H1 (cell line): ENCODE measurements around the gene HNRNPH2. TPM values are rescaled to one million over a fixed set of nuclear protein-coding genes. Genes with fewer than 3 reads are reported as not detected.

ENCODE experiments used
- CTCF ChIA-PET: fragments of 300-600 bp; sonication (Branson Sonifier 250); formaldehyde crosslinking; loops from one replicate; lab custom pipeline; 2021; ENCODE audit not compliant: partially characterized antibody; lab: Charles Lee
- POLR2A ChIA-PET: fragments of 300-600 bp; sonication (Branson Sonifier 250); formaldehyde crosslinking; loops from one replicate; lab custom pipeline; 2021; ENCODE audit warnings: inconsistent platforms; ENCODE audit not compliant: partially characterized antibody; lab: Charles Lee
- DNase-seq, 2 experiments: peaks; one replicate each; pipeline versions ENCODE4 v3.0.0 to v3.0.0-alpha.2; 2010 to 2022; ENCODE audit warnings: low spot score in 2 of 2, low read depth in 1 of 2, mixed read lengths in 1 of 2
- FAIRE-seq: peaks from 2 replicates; lab custom pipeline; 2011; peaks lifted over from hg19 to GRCh38; lab: Jason Lieb, UNC
- H2AFZ ChIP-seq: 2 replicates; pipeline ENCODE4 v1.8.1; 2012; ENCODE audit warnings: low read length, inconsistent platforms
- H2AK5ac ChIP-seq: 2 replicates; pipeline ENCODE4 v1.6.1; 2013; ENCODE audit warnings: low read depth, low read length
- H2BK120ac ChIP-seq: replicated peaks from 2 replicates; pipeline ENCODE3; 2013; ENCODE audit warnings: low read depth, low read length, inconsistent platforms
- H2BK12ac ChIP-seq: 2 replicates; pipeline ENCODE4 v1.6.1; 2013; ENCODE audit warnings: low read depth, low read length
- H2BK15ac ChIP-seq: 2 replicates; pipeline ENCODE4 v1.6.1; 2013; ENCODE audit warnings: low read length
- H2BK20ac ChIP-seq: 2 replicates; pipeline ENCODE4 v1.6.1; 2013; ENCODE audit warnings: low read length
- H2BK5ac ChIP-seq: 2 replicates; pipeline ENCODE4 v1.6.1; 2013; ENCODE audit warnings: low read depth, low read length
- H3K14ac ChIP-seq: 2 replicates; pipeline ENCODE4 v1.6.1; 2013; ENCODE audit warnings: inconsistent platforms; ENCODE audit not compliant: insufficient read length
- H3K18ac ChIP-seq: 2 replicates; pipeline ENCODE4 v1.6.1; 2013; ENCODE audit warnings: low read length; ENCODE audit errors: extremely low read depth
- H3K23ac ChIP-seq: 2 replicates; pipeline ENCODE4 v1.6.1; 2013; ENCODE audit warnings: inconsistent platforms; ENCODE audit not compliant: insufficient read length
- H3K23me2 ChIP-seq: 2 replicates; pipeline ENCODE4 v1.6.1; 2013; ENCODE audit warnings: low read depth, low read length
- H3K27ac ChIP-seq: 2 replicates; pipeline ENCODE4 v1.6.1; 2011; ENCODE audit warnings: low read depth, low read length, inconsistent platforms
- H3K27me3 ChIP-seq, 4 experiments: replicated peaks in 1 of 4; 1 replicate in 1 of 4; 2 replicates in 3 of 4; pipeline versions ENCODE4 v1.6.1 to v1.8.1; 2011 to 2013; ENCODE audit warnings: low read length in 3 of 4, mild to moderate bottlenecking in 3 of 4, inconsistent platforms in 2 of 4, mixed read lengths in 2 of 4, moderate library complexity in 1 of 4; ENCODE audit not compliant: control insufficient read depth in 3 of 4, insufficient read depth in 3 of 4; ENCODE audit errors: extremely low read depth in 1 of 4
- H3K36me3 ChIP-seq, 4 experiments: 2 replicates each; pipeline versions ENCODE4 v1.6.1 to v1.8.1; 2011 to 2013; ENCODE audit warnings: mild to moderate bottlenecking in 4 of 4, low read length in 3 of 4, moderate library complexity in 2 of 4, control low read depth in 1 of 4, inconsistent platforms in 1 of 4; ENCODE audit not compliant: insufficient read depth in 4 of 4, control insufficient read depth in 2 of 4
- H3K4ac ChIP-seq: replicated peaks from 2 replicates; pipeline ENCODE3; 2013; ENCODE audit warnings: low read length, low read depth, mixed read lengths, inconsistent platforms; ENCODE audit not compliant: insufficient read length
- H3K4me1 ChIP-seq, 4 experiments: replicated peaks in 1 of 4; 1 replicate in 1 of 4; 2 replicates in 3 of 4; pipeline versions ENCODE4 v1.6.1 to v1.8.1; 2011 to 2013; ENCODE audit warnings: low read length in 3 of 4, inconsistent platforms in 2 of 4, mixed read lengths in 1 of 4; ENCODE audit not compliant: insufficient read depth in 4 of 4, control insufficient read depth in 3 of 4
- H3K4me2 ChIP-seq, 2 experiments: 2 replicates each; pipeline versions ENCODE4 v1.6.1 to v1.8.1; 2011 to 2013; ENCODE audit warnings: low read depth in 2 of 2, low read length in 2 of 2, control low read depth in 1 of 2, inconsistent platforms in 1 of 2, mild to moderate bottlenecking in 1 of 2; ENCODE audit not compliant: insufficient read depth in 1 of 2
- H3K4me3 ChIP-seq, 4 experiments: fragments of 200-600, 300-600 bp in 1 of 4; sonication (generic), shearing (Covaris generic), sonication (Bioruptor Twin) in 1 of 4; 2 replicates each; pipeline versions ENCODE4 v1.5.1 to v1.8.1; 2011 to 2016; ENCODE audit warnings: low read length in 4 of 4, low read depth in 3 of 4, control low read depth in 2 of 4, inconsistent platforms in 2 of 4, mild to moderate bottlenecking in 2 of 4, mixed read lengths in 1 of 4, moderate library complexity in 1 of 4; ENCODE audit not compliant: insufficient read depth in 2 of 4; ENCODE audit errors: extremely low read depth in 1 of 4
- H3K56ac ChIP-seq: replicated peaks from 2 replicates; pipeline ENCODE3; 2013; ENCODE audit warnings: low read depth, mild to moderate bottlenecking, mixed read lengths, low read length, inconsistent platforms; ENCODE audit not compliant: insufficient read length
- H3K79me1 ChIP-seq: 2 replicates; pipeline ENCODE4 v1.6.1; 2013; ENCODE audit warnings: low read depth, low read length, control low read depth
- H3K79me2 ChIP-seq, 2 experiments: 2 replicates each; pipeline versions ENCODE4 v1.6.1 to v1.8.1; 2012 to 2013; ENCODE audit warnings: low read length in 2 of 2, mild to moderate bottlenecking in 2 of 2, inconsistent platforms in 1 of 2; ENCODE audit not compliant: insufficient read depth in 2 of 2, control insufficient read depth in 1 of 2
- H3K9ac ChIP-seq, 4 experiments: replicated peaks in 1 of 4; 1 replicate in 1 of 4; 2 replicates in 3 of 4; pipeline versions ENCODE4 v1.6.1 to v1.8.1; 2011 to 2013; ENCODE audit warnings: low read depth in 3 of 4, low read length in 3 of 4, control low read depth in 2 of 4, mild to moderate bottlenecking in 2 of 4, moderate library complexity in 2 of 4, inconsistent platforms in 1 of 4; ENCODE audit errors: extremely low read depth in 1 of 4
- H3K9me3 ChIP-seq, 2 experiments: 2 replicates each; pipeline versions ENCODE4 v1.6.1 to v1.8.1; 2012 to 2013; ENCODE audit warnings: mild to moderate bottlenecking in 2 of 2, moderate library complexity in 2 of 2, control low read depth in 1 of 2, inconsistent platforms in 1 of 2, low read depth in 1 of 2, low read length in 1 of 2, mixed read lengths in 1 of 2; ENCODE audit not compliant: insufficient read depth in 2 of 2
- H4K20me1 ChIP-seq, 2 experiments: replicated peaks in 1 of 2; 2 replicates each; pipeline versions ENCODE3 to v1.8.1; 2011 to 2013; ENCODE audit warnings: inconsistent platforms in 2 of 2, low read length in 2 of 2, mild to moderate bottlenecking in 1 of 2; ENCODE audit not compliant: insufficient read depth in 2 of 2, control insufficient read depth in 1 of 2
- H4K5ac ChIP-seq: 2 replicates; pipeline ENCODE4 v1.6.1; 2013; ENCODE audit warnings: low read length, low read depth, mixed read lengths, inconsistent platforms; ENCODE audit not compliant: insufficient read length
- H4K8ac ChIP-seq: 2 replicates; pipeline ENCODE4 v1.8.0; 2013; ENCODE audit warnings: mild to moderate bottlenecking, moderate library complexity, low read length, inconsistent platforms; ENCODE audit not compliant: insufficient read depth; ENCODE audit errors: extremely low read depth
- H4K91ac ChIP-seq: replicated peaks from 2 replicates; pipeline ENCODE3; 2013; ENCODE audit warnings: low read length, mixed read lengths, inconsistent platforms; ENCODE audit not compliant: insufficient read length
- EZH2 ChIP-seq: fragments of 200-600 bp; sonication (generic); IDR thresholded peaks from 2 replicates; pipeline ENCODE4 v1.7.1; 2012; ENCODE audit warnings: low read depth, mild to moderate bottlenecking, moderate library complexity, low read length, inconsistent platforms; ENCODE audit not compliant: severe bottlenecking
- WGBS, 2 experiments: shearing (Covaris generic) in 1 of 2; methylation state at CpG; one replicate each; pipeline versions ENCODE4 v1.1.6 to v1.1.7; 2013 to 2015; ENCODE audit warnings: low lambda C conversion rate in 2 of 2, mixed read lengths in 2 of 2, inconsistent platforms in 1 of 2, low coverage in 1 of 2, missing lambda C conversion rate in 1 of 2; ENCODE audit not compliant: insufficient replicate concordance in 2 of 2, insufficient coverage in 1 of 2, insufficient read length in 1 of 2; ENCODE audit errors: extremely low coverage in 1 of 2, missing lambda C conversion rate in 1 of 2; 5-methylcytosine and 5-hydroxymethylcytosine counted together
- polyA plus RNA-seq, 7 experiments: library from polyadenylated mRNA; depleted of rRNA in 3 of 7; stranded (reverse) in 5 of 7; unstranded in 2 of 7; fragments of >200 nt in 5 of 7; fragments of 200-250 nt in 2 of 7; gene quantifications; 1 replicate in 5 of 7; 2 replicates in 1 of 7; 4 replicates in 1 of 7; pipeline versions ENCODE4 v1.2.1 to v1.2.3, GENCODE V29; 2011 to 2013; ENCODE audit warnings: missing spikeins in 2 of 7, mixed read lengths in 2 of 7
- total RNA-seq: library from RNA; stranded (reverse); fragmentation: NEBNext Ultra II Directional; extraction: Animal tissue kit (Norgen Biotek cat#: 25700); gene quantifications from 2 replicates; pipeline ENCODE4 v1.2.1, GENCODE V29; 2021

HNRNPH2 gene
- total and polyA plus RNA-seq, 2 of the 8 experiments (the other 6 are each of a cell fraction or from before 2014, with no cell fraction given) = 27.7 to 66.7 TPM

DNA sequence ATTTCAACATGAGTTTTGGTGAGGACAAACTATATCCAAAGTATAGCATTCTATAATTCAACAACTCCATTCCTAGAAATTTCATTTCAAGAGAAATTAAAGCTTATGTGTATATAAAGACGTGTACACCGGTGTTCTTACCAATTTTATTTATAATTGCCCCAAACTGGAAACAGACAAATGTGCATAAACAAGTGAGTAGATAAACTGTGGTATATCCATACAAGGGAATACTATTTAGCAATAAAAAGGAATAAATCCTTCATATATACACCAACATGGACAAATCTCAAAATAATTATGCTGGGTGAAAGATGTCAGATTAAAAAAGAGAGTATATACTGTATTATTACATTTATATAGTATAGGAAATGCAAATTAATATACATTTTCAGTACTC is 19.9 kb downstream of the HNRNPH2 start:
- 100% methylated on average over 2 of the region's 2 CpGs; no CpG with 5 or more reads in 1 of the 2 experiments for WGBS, 2 experiments
- H3K9ac ChIP-seq = no peak overlapping the region
- no peak for TF ChIP-seq EZH2
- H2BK5ac ChIP-seq = no peak overlapping the region
- CTCF ChIA-PET = no interaction called here
- no peak overlapping the region for H3K27ac ChIP-seq
- no peak overlapping the region for H2AFZ ChIP-seq
- no peak overlapping the region for H3K56ac ChIP-seq
- no peak overlapping the region for H4K8ac ChIP-seq
- H4K91ac ChIP-seq = no peak overlapping the region
- no peaks in the 10 kb centered on the region for H3K79me2 ChIP-seq
- no peak overlapping the region for H2AK5ac ChIP-seq
- H3K14ac ChIP-seq = no peak overlapping the region
- FAIRE-seq = no peak
- no peak overlapping the region for H2BK12ac ChIP-seq
- peaks cover 0 to 21% (median 2%) of the 10 kb centered on the region in 4 experiments; a peak in 5 of 8 replicates for H3K36me3 ChIP-seq
- H2BK120ac ChIP-seq = no peak overlapping the region
- H2BK15ac ChIP-seq = no peak overlapping the region
- H3K4me1 ChIP-seq = no peaks in the 10 kb centered on the region
- no peak overlapping the region for H3K4ac ChIP-seq
- H3K23ac ChIP-seq = no peak overlapping the region
- no peak overlapping the region for H3K18ac ChIP-seq
- no peaks in the 10 kb centered on the region for H3K79me1 ChIP-seq
- no peaks in the 10 kb centered on the region for H3K23me2 ChIP-seq
- no peaks in the 10 kb centered on the region for H4K20me1 ChIP-seq
- no peak overlapping the region for H3K4me2 ChIP-seq
- DNase-seq = no peak
- H3K4me3 ChIP-seq = no peak overlapping the region
- no peaks in the 10 kb centered on the region for H3K27me3 ChIP-seq
- no peak overlapping the region for H2BK20ac ChIP-seq
- POLR2A ChIA-PET = no interaction called here
- 0 out of 4 replicates have a peak, but pooled peaks cover 0 to 3% of the 10 kb centered on the region in 2 experiments for H3K9me3 ChIP-seq
- no peak overlapping the region for H4K5ac ChIP-seq
